Fibroblast of mammary gland (primary cell): ENCODE results near the gene CCL8.

Source experiments
- DNase-seq: peaks from one replicate; pipeline ENCODE4 v3.0.0-alpha.2; 2010; ENCODE audit warnings: low read depth
- H3K4me3 ChIP-seq: 2 replicates; pipeline ENCODE4 v1.5.1; 2011; ENCODE audit warnings: low read depth, mild to moderate bottlenecking, low read length, moderate library complexity; ENCODE audit not compliant: control insufficient read depth
- TF ChIP-seq, protein P1 (sequence below): conservative IDR thresholded peaks from 2 replicates; pipeline ENCODE4 v1.5.1; 2011; ENCODE audit warnings: low read depth, low read length, inconsistent platforms; ENCODE audit not compliant: control insufficient read depth, insufficient read depth

CCL8 gene

DNA sequence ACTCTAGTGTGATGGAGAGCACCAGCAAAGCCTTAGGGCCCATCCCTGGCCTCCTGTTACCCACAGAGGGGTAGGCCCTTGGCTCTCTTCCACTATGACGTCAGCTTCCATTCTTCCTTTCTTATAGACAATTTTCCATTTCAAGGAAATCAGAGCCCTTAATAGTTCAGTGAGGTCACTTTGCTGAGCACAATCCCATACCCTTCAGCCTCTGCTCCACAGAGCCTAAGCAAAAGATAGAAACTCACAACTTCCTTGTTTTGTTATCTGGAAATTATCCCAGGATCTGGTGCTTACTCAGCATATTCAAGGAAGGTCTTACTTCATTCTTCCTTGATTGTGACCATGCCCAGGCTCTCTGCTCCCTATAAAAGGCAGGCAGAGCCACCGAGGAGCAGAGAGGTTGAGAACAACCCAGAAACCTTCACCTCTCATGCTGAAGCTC lies at the start of gene CCL8:
Gene CCL8 (plus strand): TSS at position 397 of the 445 bp plus-strand sequence. CDS start 67 bp downstream, outside the sequence.
- peak; percentile 43 for DNase-seq
- TF ChIP-seq, protein P1, sequence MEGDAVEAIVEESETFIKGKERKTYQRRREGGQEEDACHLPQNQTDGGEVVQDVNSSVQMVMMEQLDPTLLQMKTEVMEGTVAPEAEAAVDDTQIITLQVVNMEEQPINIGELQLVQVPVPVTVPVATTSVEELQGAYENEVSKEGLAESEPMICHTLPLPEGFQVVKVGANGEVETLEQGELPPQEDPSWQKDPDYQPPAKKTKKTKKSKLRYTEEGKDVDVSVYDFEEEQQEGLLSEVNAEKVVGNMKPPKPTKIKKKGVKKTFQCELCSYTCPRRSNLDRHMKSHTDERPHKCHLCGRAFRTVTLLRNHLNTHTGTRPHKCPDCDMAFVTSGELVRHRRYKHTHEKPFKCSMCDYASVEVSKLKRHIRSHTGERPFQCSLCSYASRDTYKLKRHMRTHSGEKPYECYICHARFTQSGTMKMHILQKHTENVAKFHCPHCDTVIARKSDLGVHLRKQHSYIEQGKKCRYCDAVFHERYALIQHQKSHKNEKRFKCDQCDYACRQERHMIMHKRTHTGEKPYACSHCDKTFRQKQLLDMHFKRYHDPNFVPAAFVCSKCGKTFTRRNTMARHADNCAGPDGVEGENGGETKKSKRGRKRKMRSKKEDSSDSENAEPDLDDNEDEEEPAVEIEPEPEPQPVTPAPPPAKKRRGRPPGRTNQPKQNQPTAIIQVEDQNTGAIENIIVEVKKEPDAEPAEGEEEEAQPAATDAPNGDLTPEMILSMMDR = no peak
- H3K4me3 ChIP-seq = no peak within 1 kb of the TSS

- TF ChIP-seq, protein P1 = no peak
- DNase-seq = peak; percentile 72
- no peak within 1 kb of the TSS for H3K4me3 ChIP-seq
Measured at GRCh38 chr17:34269969-34270368, 49.3 kb upstream of the CCL8 start, which contains the start of gene CCL7. TSS of gene CCL7 (plus strand) at chr17:34270221. CDS start at chr17:34270291, 70 bp downstream.

- peak; percentile 99 for DNase-seq
- TF ChIP-seq, protein P1 = no peak
- H3K4me3 ChIP-seq = no peak overlapping the region
Measured at GRCh38 chr17:34275881-34276280, 43.4 kb upstream of the CCL8 start.

DNA sequence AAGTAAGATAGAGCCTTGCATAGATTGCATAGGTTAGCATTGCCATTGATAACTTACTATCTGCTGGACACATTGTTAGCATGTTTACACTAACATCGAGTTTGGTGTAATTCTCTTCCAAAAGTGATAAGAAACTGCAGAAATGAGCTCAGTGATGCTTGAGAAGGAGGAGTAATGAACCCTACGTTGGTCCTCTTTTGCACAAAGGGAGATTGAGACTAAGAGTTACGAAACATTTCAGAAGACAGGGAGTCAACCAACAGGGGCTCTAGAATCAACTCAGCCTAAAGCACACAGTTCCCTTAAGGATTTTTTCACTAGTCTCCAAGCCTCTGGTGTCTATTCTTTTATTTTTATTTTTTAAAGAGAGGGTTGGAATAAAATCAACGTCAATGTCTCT lies 42.4 kb upstream of the CCL8 start:
- DNase-seq = no peak
- H3K4me3 ChIP-seq = no peak overlapping the region
- TF ChIP-seq, protein P1 = no peak

DNA sequence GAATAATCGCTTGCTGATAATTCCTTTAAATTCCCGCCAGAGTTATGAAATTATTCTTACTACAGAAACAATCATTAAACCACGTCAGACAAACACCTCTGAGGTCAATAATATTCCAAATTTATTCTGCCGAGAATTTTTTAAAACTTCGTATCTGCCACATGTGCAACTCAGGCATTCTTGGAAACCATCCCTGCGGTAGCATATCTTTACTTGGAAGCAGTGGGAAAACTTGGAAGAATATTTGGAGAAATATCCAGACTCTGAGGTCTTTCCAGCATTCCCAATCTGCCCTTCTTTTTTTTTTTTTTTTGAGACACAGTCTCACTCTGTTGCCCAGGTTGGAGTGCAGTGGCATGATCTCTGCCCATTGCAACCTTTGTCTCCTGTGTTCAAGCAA lies 35.7 kb upstream of the CCL8 start:
- no peak overlapping the region for H3K4me3 ChIP-seq
- TF ChIP-seq, protein P1 = no peak
- DNase-seq = no peak

DNA sequence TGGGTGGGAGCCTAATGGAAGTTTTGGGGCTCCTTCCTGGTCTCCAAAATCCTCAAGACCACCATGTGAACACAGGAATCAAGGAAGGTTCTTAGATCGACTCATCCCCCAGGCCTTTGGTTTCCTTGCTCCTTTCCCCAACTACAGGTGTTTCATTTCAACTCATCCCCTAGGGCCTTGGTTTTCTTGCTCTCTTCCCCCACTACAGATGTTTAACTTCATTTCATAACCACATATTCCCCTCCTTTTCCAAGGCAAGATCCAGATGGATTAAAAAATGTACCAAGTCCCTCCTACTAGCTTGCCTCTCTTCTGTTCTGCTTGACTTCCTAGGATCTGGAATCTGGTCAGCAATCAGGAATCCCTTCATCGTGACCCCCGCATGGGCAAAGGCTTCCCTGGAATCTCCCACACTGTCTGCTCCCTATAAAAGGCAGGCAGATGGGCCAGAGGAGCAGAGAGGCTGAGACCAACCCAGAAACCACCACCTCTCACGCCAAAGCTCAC lies 33.9 kb upstream of the CCL8 start, which contains the start of gene CCL11:
Gene CCL11 (plus strand): TSS at position 457 of the 507 bp plus-strand sequence. CDS start 67 bp downstream, outside the sequence.
- H3K4me3 ChIP-seq = no peak within 1 kb of the TSS
- DNase-seq = no peak
- TF ChIP-seq, protein P1 = no peak
